KG1 (cell line): ENCODE results near the gene AGMAT.
"Not testable (repeated sequence)": the region's sequence is repeated elsewhere in the genome, so short reads cannot be mapped to it uniquely, and the experiment has no call there.

Experiments
- DNase-seq: peaks from one replicate; lab custom pipeline; 2025; lab: John Stamatoyannopoulos, UW

Gene AGMAT

DNA sequence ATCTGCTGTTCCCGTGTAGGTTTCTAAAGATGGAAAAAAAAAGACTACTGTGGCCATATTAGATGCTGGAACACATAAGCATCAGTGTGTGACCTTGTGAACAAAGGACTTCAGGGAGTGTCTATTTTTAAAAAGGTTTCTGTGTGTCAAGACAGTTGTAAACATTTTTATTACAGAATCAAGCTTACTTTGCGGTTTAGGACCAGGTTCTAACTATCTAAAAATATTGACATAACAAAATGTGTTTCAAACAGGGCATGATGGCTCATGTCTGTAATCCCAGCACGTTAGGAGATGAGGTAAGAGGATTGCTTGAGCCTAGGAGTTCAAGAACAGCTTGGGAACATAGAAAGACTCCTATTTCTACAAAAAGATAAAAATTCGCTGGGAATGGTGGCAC, 25.3 kb upstream of the AGMAT start:
- DNase-seq = no peak

DNA sequence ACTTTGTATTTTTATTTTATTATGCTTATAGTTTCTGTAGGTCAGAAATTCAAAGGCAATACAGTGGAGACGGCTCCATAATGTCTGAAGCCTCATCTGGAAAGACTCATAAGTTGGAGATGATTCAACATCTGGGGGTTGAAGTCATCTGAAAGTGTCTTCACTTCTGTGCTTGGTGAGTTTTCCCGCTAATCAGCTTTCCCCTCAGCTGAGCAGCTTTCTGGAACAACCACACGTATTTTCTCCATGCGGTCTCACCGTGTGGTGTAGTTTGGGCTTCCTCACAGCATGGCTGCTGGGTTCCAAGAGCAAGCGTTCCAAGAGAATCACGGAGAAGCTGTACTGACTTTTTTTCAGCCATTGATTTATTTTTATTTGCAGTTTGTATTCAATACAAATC, 24.8 kb upstream of the AGMAT start:
- DNase-seq = no peak

DNA sequence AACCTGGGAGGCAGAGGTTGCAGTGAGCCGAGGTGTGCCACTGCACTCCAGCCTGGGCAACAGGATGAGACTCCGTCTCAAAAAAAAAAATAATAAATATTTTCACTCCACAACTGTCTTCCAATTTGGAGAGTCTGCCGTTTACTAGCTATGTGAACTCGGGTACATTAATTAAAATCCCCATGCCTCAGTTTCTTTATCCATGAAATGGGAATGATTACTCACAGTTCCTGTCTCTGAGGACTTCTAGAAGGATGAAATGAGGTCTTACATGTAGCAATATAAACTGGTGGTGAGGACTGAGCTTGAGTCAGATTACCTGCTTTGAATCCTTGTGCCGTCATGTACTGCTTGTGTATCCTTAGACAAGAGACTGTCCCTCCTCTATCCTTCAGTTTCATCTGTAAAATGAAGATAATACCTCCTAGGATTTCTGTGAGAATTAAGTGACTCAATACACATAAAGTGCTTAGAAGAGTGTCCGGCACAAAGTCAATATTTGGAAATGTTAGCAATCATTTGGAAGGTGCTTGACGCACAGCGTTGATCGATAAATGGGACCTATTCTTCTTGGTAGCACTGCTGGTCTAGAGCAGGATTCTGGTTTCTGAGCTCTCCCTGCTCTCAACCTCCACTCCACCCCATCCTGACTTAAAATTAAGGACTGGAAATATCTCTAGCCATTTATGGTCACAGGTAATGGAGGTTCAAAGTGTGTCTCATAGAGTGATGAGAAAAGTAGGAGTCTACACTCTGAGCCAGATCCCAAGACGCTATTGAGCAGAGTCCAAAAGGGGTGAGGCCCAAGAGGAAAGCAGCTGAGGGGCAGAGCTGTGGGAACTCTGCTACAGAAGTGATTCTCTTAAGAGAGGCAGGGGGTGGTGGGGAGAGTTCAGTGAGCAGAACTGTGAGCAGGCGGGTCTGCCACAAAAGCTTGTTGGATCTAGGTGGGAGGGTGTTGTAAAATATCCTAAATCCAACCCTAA, 20.8 kb upstream of the AGMAT start:
- DNase-seq = no peak

DNA sequence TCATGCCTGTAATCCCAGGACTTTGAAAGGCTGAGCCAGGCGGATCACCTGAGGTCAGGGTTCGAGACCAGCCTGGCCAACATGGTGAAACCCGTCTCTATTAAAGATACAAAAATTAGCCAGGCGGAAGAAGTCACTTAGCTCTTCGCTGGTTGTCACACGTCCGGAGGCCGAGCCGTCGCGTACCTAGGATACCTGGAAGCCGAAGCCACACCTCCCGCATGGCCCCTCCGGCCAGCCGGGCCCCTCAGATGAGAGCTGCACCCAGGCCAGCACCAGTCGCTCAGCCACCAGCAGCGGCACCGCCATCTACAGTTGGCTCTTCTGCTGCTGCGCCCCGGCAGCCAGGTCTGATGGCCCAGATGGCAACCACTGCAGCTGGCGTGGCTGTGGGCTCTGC, 19.5 kb upstream of the AGMAT start:
- not testable (repeated sequence) for DNase-seq

DNA sequence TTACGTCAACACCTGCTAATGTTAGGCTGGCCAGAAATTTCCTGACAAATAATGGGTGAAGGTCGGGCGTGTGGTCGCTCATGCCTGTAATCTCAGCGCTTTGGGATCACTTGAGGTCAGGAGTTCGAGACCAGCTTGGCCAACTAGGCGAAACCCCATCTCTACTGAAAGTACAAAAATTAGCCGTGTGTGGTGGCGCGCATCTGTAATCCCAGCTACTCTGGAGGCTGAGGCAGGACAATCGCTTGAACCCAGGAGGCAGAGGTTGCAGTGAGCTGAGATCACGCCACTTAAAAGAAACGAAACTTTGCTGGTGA, 19.1 kb upstream of the AGMAT start:
- DNase-seq = not testable (repeated sequence)

DNA sequence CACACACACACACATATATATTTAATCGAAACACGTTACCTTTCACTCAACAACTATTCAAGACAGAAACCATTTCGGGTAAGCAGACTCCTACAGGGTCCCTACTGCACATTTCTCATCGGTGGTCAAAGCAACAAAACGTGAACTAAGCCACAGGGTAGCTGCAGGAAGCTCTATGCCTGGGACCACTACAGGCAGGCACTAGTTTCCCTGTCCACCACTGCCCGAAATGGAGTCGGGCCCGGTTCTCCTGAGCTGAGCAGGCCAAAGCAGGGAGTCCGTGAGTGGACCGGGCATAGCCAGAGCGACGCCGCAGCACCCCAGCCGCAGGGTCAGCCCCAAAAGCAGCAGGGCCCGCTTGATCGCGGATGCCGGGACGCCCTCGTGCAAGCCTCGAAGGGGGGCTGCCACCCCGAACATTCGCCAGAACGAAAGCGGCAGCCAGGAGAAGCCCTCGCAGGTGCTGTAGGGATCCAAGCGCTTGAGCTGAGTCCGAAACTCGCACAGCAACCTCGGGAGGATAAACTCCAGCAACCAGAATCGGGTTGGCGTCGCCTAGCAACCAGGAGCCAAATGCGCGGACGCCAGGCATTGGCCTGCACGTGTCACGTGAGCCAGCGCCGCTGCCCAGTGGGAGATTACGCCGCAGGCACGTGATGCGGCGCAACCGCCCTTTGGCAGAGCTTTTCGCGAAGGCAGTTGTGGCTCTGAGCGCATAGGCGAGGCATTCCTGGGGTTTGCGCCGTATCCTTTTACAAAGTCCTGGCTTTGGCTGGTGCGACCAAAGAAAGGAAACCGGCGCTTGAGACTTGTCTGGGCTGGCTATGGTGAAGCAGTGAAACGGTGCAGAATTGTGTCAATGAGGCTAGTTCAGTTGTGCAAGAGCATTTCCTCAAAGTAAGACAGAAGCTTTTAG, 18.5 kb upstream of the AGMAT start:
- DNase-seq = peak; percentile 10

DNA sequence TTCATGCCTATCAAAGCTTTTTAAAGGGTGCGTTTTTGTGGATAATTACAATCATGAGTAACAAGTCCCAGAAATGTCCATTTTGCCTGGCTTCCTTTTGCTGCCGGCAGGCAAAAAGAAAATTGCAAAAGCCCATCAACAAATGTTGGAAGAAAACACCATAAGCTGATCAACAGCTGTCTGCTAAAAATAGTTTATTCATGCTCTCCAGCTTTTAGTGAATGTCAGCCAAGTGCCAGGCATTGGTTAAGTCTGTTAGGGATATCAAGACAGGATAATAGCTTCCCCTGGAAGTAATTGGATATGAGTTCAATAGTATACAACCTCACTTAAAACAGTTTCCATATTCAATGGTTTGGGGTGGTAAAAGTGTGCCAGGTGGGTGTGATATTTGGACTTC, 13.6 kb upstream of the AGMAT start:
- no peak for DNase-seq

DNA sequence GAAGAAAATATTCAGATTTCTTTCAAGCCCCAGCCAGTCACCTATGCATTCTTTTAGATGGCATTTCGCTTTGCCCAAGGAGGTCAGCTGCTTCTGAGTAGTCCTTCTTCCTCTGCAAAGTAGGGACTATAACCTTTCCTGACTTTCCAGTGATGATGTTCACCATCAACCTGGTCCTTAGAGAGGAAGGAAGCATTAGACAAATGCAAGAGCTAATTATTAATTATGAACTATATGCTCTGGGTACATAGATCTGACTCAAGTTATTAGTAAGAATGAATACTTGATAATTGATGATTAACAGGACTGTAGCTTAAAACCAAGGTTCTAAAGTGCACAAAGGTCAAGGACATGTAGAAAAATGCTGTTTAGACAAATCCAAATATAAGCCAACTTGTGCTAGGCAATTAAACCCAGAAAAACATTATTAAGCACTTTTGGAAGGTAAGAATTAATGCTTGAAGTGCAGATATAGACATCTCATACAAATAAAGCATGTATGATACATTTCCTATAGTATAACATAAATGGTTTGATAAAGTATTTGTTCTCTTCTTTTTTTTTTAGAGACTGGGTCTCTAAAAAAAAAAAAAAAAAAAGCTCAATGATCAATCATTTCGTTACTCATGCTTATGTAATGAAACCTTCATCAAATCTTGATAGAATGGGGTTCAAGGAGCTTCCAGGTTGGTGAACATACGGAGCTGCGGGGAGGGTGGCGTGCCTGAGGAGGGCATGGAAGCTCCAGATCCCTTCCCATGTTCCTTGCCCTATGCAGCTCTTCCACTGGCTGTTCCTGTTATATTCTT, 11.2 kb upstream of the AGMAT start:
- no peak for DNase-seq

DNA sequence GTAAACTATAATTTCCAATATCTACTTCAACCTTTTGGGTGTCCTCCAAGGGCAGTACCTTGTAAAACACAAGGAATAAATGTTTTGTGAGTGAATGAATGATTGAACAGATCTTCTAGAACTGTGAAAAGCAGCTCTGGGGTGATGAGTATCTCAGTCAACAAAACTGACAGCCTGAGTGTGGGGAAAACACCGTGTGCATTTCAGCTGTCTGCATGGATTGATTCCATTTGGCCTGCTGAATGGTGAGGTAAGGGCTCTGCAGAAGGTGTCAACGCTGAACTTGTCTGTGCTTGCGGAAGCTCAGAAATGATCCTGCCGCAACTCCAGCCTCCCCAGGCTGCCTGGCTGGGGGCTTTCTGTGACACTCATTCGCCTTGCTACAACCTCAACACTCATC, 7.4 kb upstream of the AGMAT start:
- no peak for DNase-seq

DNA sequence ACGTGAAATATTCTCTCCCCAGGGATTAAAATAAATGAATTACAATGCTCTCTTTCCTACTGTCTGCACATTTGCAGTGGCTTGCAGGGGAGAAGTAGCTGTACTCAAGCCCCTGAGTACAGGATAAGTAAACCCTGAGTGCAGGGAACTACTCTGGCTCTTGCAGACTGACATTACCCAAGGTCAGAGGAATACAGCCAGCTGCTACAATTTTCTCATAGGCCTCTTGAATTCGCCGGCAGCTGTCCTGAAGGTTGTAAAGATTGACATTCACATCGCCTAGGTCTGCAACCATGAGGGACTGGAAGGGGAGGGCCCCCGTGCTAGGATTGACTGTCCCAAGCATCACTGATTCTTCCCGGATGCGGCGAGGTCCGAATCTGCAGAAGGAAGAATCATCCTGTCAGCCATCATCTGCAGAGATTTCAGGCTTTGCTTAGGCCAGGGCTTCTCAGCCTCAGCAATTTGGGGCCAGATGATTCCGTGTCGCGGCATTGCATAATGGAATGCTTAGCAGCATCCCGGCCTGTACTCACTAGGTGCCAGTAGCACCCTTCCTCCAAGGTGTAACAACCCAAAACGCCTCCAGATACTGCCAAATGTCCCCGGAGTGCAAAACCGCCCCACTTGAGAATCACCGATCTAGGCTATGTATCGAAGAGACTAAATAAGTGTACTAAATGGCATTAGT, 1.7 kb downstream of the AGMAT start:
- no peak for DNase-seq

DNA sequence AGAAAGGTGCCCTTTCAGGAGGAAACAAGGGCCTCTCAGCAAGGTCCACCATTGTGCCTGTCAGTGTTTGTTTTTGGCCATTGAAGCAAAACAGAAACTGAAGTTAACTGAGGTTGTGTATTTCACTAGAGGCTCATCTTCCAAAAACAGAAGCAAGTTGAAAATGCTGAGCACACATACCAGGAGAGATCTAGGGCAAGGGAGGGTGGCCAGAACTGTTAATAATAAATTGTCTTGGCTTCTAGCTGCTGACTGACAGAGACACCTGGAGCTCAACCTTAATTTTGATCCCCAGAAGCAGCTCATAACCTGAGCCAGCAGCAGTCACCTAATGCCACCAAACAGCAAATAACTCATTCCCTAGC, 5.2 kb downstream of the AGMAT start:
- no peak for DNase-seq

DNA sequence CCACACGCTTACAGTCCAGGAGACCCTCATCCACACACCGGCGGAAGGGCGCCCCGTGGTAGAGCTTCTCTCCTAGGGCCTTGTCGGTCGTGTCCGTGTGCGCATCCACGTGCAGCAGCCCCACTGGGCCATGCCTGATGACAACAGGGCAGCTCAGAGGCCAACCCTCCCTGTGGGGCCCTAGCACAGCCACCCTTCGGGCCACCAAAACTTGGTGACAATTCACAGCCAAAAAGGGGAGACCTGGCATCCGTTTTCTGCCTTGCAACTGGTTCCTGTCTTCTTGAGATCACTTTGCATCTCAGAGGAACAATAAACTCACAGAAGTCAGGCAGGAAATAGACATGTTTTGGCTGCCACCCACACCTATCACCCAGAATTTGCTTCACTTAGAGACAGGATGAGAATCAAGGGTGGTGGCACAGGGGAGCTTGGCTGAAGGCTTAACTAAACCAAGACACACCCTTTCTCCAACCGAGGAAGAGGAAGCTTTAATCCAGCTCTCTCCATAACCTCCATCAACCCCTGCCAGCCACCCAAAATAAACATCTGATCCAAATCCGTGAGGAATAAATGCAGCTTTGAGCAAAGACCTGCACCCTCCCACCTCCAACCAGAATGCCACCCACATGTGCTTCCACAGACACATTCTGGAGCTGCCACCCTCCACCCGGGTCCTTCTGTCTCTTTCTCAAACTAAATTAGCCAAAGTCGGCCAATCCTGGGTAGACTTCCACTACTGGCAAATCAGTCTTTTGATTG, 5.7 kb downstream of the AGMAT start:
- DNase-seq = no peak

DNA sequence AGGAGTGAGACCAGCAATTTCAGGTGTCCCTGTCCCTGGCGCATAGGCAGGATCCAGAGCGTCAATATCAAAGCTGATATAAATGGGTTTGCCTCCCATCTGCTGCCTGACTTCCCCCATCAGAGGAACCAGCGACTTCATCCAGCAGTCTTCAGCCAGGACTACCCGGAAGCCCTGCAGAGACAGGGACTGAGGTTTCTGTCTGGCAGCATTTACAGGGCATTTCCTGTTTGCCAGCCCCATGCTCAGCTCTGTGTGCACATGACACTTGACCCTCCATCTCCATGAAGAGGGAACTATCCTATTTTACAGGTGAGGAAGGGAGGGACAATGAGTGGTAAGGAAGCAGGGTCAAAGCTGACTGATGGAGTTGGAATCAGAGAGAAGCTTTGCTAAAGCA, 7.2 kb downstream of the AGMAT start:
- DNase-seq = no peak

DNA sequence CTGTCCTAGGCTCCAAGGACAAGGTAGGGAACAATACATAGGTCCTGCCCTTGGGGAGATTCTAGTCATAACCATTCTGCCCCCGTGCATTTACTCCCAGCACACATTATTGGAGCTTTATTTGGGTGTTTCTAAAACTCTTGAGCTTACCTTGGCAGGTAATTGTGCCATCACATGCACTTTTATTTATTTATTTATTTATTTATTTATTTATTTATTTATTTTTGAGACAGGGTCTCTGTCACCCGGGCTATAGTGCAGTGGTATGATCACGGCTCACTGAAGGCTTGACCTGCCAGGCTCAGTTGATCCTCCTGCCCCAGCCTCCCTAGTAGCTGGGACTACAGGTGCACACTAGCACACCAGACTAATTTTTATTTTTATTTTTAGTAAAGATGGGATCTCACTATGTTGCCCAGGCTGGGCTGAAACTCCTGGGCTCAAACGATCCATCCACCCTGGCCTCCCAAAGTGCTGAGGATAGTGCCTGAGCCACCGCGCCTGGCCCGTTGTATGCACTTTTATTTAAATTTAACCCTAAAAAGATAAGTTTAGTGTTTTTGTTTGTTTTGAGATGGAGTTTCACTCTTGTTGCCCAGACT, 9.2 kb downstream of the AGMAT start:
- no peak for DNase-seq

DNA sequence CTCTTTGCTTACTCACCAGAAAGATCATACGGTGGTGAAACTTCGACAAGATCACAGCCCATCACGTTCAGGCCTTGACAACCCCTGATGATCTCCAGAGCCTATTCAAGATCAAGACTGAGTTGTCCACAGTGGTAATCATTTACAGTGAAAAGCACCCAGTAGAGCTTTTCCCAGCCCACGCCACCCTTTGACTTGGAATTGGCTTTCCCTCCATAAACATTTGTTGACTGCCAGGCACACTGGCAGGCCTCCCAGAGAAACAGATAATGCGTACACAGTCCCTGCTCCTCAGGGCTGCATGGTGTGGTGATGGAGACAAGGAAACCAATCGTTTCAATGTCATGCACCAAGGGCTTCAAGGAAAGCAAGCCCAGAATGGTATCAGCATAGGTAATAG, 10.1 kb downstream of the AGMAT start:
- DNase-seq = no peak

DNA sequence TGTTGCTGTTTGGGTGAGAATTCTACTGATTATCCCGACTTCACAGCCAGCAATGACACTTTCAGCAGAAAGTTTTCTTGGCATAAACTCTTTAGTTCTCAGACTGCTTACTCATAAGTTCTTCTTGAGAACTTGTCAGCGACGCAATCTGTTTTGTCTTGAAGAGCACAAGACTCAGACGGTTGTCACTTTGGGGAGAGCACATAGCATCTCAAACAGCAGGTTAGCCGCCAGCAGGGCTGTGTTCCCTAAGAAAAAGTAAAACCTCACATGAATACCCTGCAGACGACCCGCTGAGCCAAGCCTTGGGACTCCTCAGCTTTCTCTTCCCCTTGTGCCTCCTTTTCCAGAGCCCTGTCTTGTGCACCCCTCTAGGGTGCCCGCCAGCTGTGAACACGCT, 11.4 kb downstream of the AGMAT start:
- DNase-seq = no peak

DNA sequence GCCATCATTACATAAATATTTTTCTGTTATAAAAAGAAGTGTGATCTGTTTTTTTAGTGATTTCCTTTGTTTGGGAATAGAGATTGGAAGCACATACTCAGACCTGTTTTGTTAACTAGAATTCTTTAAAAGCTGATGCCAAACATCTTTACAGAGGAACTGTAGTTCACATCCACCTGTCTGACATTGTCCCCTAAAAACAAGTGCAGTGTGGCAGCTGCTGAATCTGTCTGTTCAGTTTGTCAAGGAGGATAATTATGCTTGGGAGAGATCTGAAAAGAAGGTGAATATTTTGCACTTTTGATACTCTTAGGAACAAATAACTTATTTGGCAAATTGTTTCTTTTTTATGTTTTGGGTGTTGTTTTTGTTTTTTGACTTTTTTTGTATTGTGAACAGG, 13.6 kb downstream of the AGMAT start:
- DNase-seq = no peak

DNA sequence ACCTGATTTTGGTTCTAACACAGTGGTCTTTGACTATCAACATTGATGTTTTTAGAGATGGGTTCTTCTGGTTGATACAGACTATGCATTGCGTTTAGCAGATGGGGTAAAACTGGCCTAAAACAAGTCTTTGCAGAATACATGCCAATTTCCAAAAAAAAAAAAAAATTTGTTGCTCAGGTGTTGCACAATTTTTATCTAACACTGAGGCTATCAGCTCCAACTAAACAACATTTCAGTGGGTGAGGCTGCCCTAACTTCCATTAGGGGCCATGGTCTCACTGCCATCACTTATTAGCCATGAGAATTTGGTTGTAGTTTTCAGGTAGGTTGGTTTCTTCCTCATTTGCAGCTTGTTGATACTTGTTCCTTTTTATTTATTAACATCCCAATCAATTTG, 14.0 kb downstream of the AGMAT start:
- DNase-seq = no peak

DNA sequence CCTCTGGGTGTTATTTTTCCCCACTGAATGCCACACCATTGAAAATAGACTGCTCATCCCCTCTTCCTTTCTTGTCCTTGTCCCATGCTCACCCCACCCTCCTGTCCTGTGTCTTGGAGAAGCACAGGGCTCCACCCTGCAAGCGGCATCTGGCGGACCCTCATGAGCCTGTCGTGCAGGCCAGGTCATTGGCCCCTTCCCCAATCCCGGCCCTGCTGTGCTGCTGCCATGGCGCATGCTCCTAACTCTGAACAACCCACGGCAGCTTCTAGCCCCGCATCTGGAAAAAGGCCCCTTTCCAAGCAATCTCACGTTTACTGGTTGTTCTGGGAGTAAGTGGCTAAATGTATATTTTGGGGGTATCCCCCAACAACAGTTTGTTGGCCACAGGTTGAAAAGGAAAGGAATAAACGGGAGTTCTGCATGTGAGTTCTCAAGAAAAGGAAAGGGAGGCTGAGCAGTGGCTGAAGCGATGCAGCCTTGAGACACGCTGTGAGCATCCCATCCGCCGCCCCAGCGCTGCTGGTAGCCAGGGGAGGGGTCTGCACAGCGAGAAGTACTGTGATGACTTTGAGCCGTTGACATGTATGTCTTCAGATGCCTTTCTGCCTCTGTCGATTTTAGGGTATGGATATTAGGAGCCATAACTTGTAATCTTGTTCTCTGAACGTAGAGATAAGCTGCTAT, 16.3 kb downstream of the AGMAT start:
- no peak for DNase-seq
